Brain microvascular endothelial cell (primary cell): ENCODE results near the gene PRTG.

Experiments
- DNase-seq: peaks from one replicate; pipeline ENCODE4 v3.0.0-alpha.2; 2020
- H3K27ac ChIP-seq: fragments of 250-450 bp; sonication (Bioruptor Pico); 2 replicates; pipeline ENCODE4 v1.5.1; 2020; ENCODE audit warnings: mild to moderate bottlenecking, moderate library complexity
- H3K27me3 ChIP-seq: fragments of 250-450 bp; sonication (Bioruptor Pico); replicated peaks from 2 replicates; pipeline ENCODE4 v1.5.1; 2020; ENCODE audit warnings: mild to moderate bottlenecking
- H3K36me3 ChIP-seq: fragments of 250-450 bp; sonication (Bioruptor Pico); replicated peaks from 2 replicates; pipeline ENCODE4 v1.5.1; 2020; ENCODE audit warnings: mild to moderate bottlenecking
- H3K4me3 ChIP-seq: 2 replicates; pipeline ENCODE4 v1.5.1; 2011; ENCODE audit warnings: low read depth, mild to moderate bottlenecking, control low read depth, low read length, moderate library complexity
- CTCF ChIP-seq: IDR thresholded peaks from 2 replicates; pipeline ENCODE4 v1.5.1; 2011; ENCODE audit warnings: low read depth, mild to moderate bottlenecking, moderate library complexity, low read length, control low read depth, inconsistent platforms; ENCODE audit errors: missing control alignments
- in situ Hi-C: cut with HindIII; loops from 2 replicates; pipeline ENCODE4 v1.10.0; 2017; ENCODE audit warnings: low sequenced_read_pairs, low pct_ligation_motif_present

PRTG gene

GRCh38 chr15:55687792-55688191 is 55.2 kb downstream of the PRTG start:
- Histone ChIP-seq H3K4me3 (no peak overlapping the region), H3K27me3 (no peaks in the 10 kb centered on the region), H3K36me3 (no peaks in the 10 kb centered on the region), H3K27ac (no peak overlapping the region)
- in situ Hi-C loops = no loop called here
- no peak for DNase-seq
- TF ChIP-seq CTCF = no peak

- DNase-seq = no peak
- no peak overlapping the region for H3K27ac ChIP-seq
- no peak for TF ChIP-seq CTCF
- no peaks in the 10 kb centered on the region for H3K36me3 ChIP-seq
- in situ Hi-C loops = no loop called here
- no peak overlapping the region for H3K4me3 ChIP-seq
- no peaks in the 10 kb centered on the region for H3K27me3 ChIP-seq
These were observed 57.7 kb downstream of the PRTG start for GRCh38 chr15:55685286-55685685.

- no peaks in the 10 kb centered on the region for H3K27me3 ChIP-seq
- in situ Hi-C loops = no loop called here
- DNase-seq = no peak
- H3K36me3 ChIP-seq = no peaks in the 10 kb centered on the region
- TF ChIP-seq CTCF = no peak
- H3K27ac ChIP-seq = no peak overlapping the region
- H3K4me3 ChIP-seq = no peak overlapping the region
These were observed 59.6 kb downstream of the PRTG start for GRCh38 chr15:55683376-55683775.

- TF ChIP-seq CTCF = no peak
- H3K27ac ChIP-seq = no peak overlapping the region
- H3K27me3 ChIP-seq = no peaks in the 10 kb centered on the region
- DNase-seq = no peak
- in situ Hi-C loops = no loop called here
- H3K4me3 ChIP-seq = no peak overlapping the region
- no peaks in the 10 kb centered on the region for H3K36me3 ChIP-seq
These were observed 61.3 kb downstream of the PRTG start for GRCh38 chr15:55681631-55682030.

- no peak for DNase-seq
- Histone ChIP-seq H3K27me3 (no peaks in the 10 kb centered on the region), H3K36me3 (no peaks in the 10 kb centered on the region), H3K27ac (no peak overlapping the region), H3K4me3 (no peak overlapping the region)
- in situ Hi-C loops = no loop called here
- TF ChIP-seq CTCF = no peak
These were observed 66.4 kb downstream of the PRTG start for GRCh38 chr15:55676507-55676906.

- no peak for TF ChIP-seq CTCF
- Histone ChIP-seq H3K27me3 (no peaks in the 10 kb centered on the region), H3K4me3 (no peak overlapping the region), H3K27ac (no peak overlapping the region), H3K36me3 (no peaks in the 10 kb centered on the region)
- in situ Hi-C loops = no loop called here
- no peak for DNase-seq
These were observed 69.7 kb downstream of the PRTG start for GRCh38 chr15:55673287-55673686.
